PFSK-1 (cell line): Measurements from ENCODE around the gene NRG3.

Experiments used
- FOXP2 ChIP-seq: optimal IDR thresholded peaks from 2 replicates; pipeline ENCODE3; 2011; ENCODE audit warnings: borderline replicate concordance, control low read depth, inconsistent platforms; ENCODE audit not compliant: insufficient read depth; ENCODE audit errors: extremely low read length, extremely low read depth
- POLR2AphosphoS5 ChIP-seq: IDR thresholded peaks from 2 replicates; pipeline ENCODE4 v1.6.1; 2012; ENCODE audit warnings: low read depth, mild to moderate bottlenecking, control low read depth, low read length, moderate library complexity
- REST ChIP-seq, 2 experiments: IDR thresholded peaks; 2 replicates each; pipeline versions ENCODE4 v1.6.1 to v1.8.0; 2011 to 2012; ENCODE audit warnings: low read depth in 2 of 2, low read length in 2 of 2, control low read depth in 1 of 2, inconsistent platforms in 1 of 2, mild to moderate bottlenecking in 1 of 2, moderate library complexity in 1 of 2; ENCODE audit not compliant: insufficient read depth in 1 of 2
- SIN3A ChIP-seq: IDR thresholded peaks from 2 replicates; pipeline ENCODE4 v1.6.1; 2012; ENCODE audit warnings: mild to moderate bottlenecking, low read length, moderate library complexity, borderline replicate concordance; ENCODE audit not compliant: insufficient read depth
- TAF1 ChIP-seq: IDR thresholded peaks from 2 replicates; pipeline ENCODE4 v1.6.1; 2012; ENCODE audit warnings: low read length, control low read depth, borderline replicate concordance; ENCODE audit not compliant: insufficient read depth

The NRG3 gene

DNA sequence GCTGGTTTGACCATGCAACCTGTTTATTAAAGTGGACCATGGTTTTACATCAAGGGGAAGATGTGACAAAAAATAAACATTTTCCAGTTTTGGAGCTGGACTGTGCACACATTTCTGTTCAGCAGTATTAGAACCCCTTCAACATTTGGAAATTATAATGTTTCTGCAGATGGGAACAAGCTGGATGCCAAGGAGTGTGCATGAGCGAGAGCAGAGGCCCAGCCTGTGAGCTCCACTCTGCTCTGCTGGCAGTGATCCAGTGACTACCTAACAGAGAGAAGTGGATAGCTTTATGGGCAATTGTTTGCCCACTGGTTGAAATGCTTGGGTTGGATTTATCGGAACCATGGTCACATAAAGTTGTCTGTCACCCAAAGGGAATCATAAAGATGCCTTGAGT lies 456.7 kb downstream of the NRG3 start:
- no peak for TF ChIP-seq REST (IDR thresholded peaks at IDR 0.05; ENCODE audit: insufficient read depth in 1 of 2, low read depth in 2 of 2, low read length in 2 of 2)
- TF ChIP-seq SIN3A = no peak
- TF ChIP-seq TAF1 = no peak
- TF ChIP-seq POLR2AphosphoS5 = no peak
- TF ChIP-seq FOXP2 = no peak

GRCh38 chr10:82335831-82336230 lies 460.8 kb downstream of the NRG3 start:
- TF ChIP-seq REST (IDR thresholded peaks at IDR 0.05; ENCODE audit: insufficient read depth in 1 of 2, low read depth in 2 of 2, low read length in 2 of 2) (no peak), FOXP2 (no peak), SIN3A (no peak), POLR2AphosphoS5 (no peak), TAF1 (no peak)

GRCh38 chr10:82340166-82340565 lies 465.2 kb downstream of the NRG3 start:
- TF ChIP-seq REST (IDR thresholded peaks at IDR 0.05; ENCODE audit: insufficient read depth in 1 of 2, low read depth in 2 of 2, low read length in 2 of 2) (no peak), SIN3A (no peak), TAF1 (no peak), FOXP2 (no peak), POLR2AphosphoS5 (no peak)

GRCh38 chr10:82353381-82353780 lies 478.4 kb downstream of the NRG3 start:
- TF ChIP-seq REST (IDR thresholded peaks at IDR 0.05; ENCODE audit: insufficient read depth in 1 of 2, low read depth in 2 of 2, low read length in 2 of 2) = no peak
- no peak for TF ChIP-seq POLR2AphosphoS5
- no peak for TF ChIP-seq FOXP2
- TF ChIP-seq SIN3A = no peak
- no peak for TF ChIP-seq TAF1

DNA sequence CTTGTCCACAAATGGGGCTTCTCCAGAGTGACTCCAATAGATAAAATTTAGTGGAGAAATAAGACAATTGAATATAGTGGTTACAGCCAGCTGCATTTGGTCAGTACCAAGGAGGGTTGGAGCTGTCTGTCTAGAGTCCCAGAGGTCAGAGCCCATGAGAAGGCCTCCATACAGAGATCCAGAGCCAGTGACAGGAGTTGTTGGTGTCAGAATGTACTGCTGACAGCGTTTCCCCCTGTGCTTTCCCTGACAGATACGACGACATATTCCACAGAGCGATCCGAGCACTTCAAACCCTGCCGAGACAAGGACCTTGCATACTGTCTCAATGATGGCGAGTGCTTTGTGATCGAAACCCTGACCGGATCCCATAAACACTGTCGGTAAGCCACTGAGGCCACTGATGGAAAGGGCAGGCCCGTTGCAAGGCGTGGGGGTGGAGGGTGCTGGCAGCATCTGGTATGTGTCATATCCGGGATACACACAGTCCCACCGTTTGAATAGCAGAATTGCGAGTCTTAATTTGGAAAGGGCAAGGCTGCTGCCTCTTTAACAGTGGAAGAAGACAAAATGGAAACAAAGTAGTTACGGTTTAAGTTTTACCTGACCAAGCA lies 483.6 kb downstream of the NRG3 start:
- TF ChIP-seq TAF1 (no peak), FOXP2 (peak; percentile 93), POLR2AphosphoS5 (no peak), SIN3A (no peak), REST (IDR thresholded peaks at IDR 0.05; ENCODE audit: insufficient read depth in 1 of 2, low read depth in 2 of 2, low read length in 2 of 2) (no peak)
